Subcutaneous abdominal adipose tissue (tissue), 5 donors: Measurements from ENCODE around the gene CRYGB.

ENCODE experiments used
- H3K27ac ChIP-seq: one replicate; pipeline ENCODE4 v1.7.0; 2013; ENCODE audit warnings: low read depth, mild to moderate bottlenecking, inconsistent platforms, low read length, moderate library complexity
- H3K27me3 ChIP-seq, 5 donors: one replicate each; pipeline ENCODE4 v1.7.0; 2013; ENCODE audit warnings: low read length in 5 of 5, inconsistent platforms in 1 of 5; ENCODE audit not compliant: control insufficient read depth in 5 of 5, insufficient read depth in 4 of 5
- H3K36me3 ChIP-seq, 5 donors: one replicate each; pipeline ENCODE4 v1.7.0; 2013; ENCODE audit warnings: low read length in 5 of 5; ENCODE audit not compliant: control insufficient read depth in 5 of 5, insufficient read depth in 5 of 5
- H3K4me1 ChIP-seq, 5 donors: one replicate each; pipeline ENCODE4 v1.7.0; 2013; ENCODE audit warnings: low read length in 5 of 5, mild to moderate bottlenecking in 3 of 5, moderate library complexity in 1 of 5; ENCODE audit not compliant: control insufficient read depth in 5 of 5, insufficient read depth in 5 of 5
- H3K4me3 ChIP-seq, 5 donors: one replicate each; pipeline ENCODE4 v1.7.0; 2013; ENCODE audit warnings: low read length in 5 of 5, low read depth in 1 of 5
- H3K9ac ChIP-seq, 5 donors: one replicate each; pipeline ENCODE4 v1.7.0; 2013; ENCODE audit warnings: low read length in 5 of 5, mild to moderate bottlenecking in 4 of 5, moderate library complexity in 3 of 5
- H3K9me3 ChIP-seq, 5 donors: one replicate each; pipeline ENCODE4 v1.7.0; 2013; ENCODE audit warnings: low read length in 5 of 5; ENCODE audit not compliant: control insufficient read depth in 5 of 5
- donor health status: healthy.
- donor health status: healthy.
- donor health status: healthy.
- donor health status: healthy.
- donor health status: healthy.

Gene CRYGB

DNA sequence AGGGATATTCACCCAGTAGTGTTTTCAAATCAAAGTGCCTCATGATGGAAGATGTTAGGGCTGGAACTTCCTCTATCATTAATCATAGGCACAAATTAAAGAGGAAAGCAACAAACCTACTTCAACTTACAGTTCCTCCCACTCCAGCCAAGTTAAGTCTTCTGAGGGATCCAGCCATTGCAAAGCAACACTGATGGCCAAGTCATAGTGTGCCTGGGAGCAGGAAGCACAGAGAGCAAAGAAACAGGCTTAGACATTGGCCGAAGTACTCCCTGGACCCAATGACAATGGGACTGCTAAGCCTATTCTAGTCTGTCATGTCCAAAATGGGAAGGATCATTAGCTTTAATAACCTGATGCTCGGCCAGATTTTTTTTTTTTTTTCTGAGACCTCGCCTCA is 36.9 kb upstream of the CRYGB start:
- no peak overlapping the region for H3K4me3 ChIP-seq
- no peaks in the 10 kb centered on the region for H3K9me3 ChIP-seq
- no peak overlapping the region for H3K27ac ChIP-seq
- no peak overlapping the region for H3K9ac ChIP-seq
- H3K4me1 ChIP-seq = peaks cover 0 to 4% (median 0%) of the 10 kb centered on the region in 5 donors
- H3K36me3 ChIP-seq = no peaks in the 10 kb centered on the region
- H3K27me3 ChIP-seq = peaks cover 0 to 7% (median 0%) of the 10 kb centered on the region in 5 donors

DNA sequence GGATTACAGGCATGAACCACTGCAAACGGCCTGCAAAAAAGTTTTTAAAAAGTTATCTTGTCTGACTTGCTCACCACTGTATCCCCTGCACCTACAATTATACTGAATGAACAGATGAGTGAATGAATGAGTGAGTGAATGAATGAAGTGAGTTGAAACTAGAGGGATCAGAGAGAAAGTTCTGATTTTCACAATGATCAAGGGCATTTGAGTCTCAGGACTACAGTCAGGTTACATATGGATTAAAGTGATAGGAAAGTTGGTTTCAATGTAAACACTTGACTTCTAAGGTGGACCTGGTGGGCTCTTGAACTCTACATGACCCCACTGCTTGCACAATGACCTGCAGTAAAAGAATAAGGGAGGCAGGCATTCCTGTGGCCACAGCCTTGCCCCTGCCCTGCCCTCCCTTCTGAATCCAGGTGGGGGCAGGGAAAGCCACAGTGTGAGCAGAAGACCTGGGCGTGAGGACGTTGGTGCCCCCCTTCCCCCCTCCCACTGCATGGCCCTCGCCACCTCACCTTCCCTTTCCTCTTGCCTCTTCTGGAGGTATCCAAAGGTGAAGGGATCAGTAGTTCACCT is 33.2 kb upstream of the CRYGB start:
- no peak overlapping the region for H3K9ac ChIP-seq
- no peak overlapping the region for H3K4me3 ChIP-seq
- H3K27me3 ChIP-seq = no peaks in the 10 kb centered on the region
- no peaks in the 10 kb centered on the region for H3K9me3 ChIP-seq
- H3K36me3 ChIP-seq = no peaks in the 10 kb centered on the region
- peaks cover 0 to 9% (median 7%) of the 10 kb centered on the region in 5 donors for H3K4me1 ChIP-seq
- H3K27ac ChIP-seq = no peak overlapping the region

DNA sequence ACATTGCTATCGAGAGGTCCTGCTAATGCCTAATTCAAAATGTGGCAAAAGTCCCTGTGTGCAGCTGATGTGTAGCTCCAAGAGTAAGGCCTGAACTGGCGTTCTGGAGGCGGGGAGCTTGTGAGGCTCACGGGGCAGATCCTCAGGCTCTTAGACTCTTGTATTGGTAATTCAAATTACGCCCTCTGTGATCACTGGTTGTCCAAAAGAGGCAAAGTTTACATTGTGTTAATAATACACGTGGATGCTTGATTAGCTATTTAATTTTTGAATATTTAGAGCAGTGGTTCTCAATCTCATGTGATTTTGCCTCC is 29.8 kb upstream of the CRYGB start:
- Histone ChIP-seq H3K27me3 (no peaks in the 10 kb centered on the region), H3K4me3 (no peak overlapping the region), H3K9me3 (no peaks in the 10 kb centered on the region), H3K36me3 (no peaks in the 10 kb centered on the region), H3K4me1 (peaks cover 0 to 9% (median 7%) of the 10 kb centered on the region in 5 donors), H3K27ac (no peak overlapping the region), H3K9ac (no peak overlapping the region)

DNA sequence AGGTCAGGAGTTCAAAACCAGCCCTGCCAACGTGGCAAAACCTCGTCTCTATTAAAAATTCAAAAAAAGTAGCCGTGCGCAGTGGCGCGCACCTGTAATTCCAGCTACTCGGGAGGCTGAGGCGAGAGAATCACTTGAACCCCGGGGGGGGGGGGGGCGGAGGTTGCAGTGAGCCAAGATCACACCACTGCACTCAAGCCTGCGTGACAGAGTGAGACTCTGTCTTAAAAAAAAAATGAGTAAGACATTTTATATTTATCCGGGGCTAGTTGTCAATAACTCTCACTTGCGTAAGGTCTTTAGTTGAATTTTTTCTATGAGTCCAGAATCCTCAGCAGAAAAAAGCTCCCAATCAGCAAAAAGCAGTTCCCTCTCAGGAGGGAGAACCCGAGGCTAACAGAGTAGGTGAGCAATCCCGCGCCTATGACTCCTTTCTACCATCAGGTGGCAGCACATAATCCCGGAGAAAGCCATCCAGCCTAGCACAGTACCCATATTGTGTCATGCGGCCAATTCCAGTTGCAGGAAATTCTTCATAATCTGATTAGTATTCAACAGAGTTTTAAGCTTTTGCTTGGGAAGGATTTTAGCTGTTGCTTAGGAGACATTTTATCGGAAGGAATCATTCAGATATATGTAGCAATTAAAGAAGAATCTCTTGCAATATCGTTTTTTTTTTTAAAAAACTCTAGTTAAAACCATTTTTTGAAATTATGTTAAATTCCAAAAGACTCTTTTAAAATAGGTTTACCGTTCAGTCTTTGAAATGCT is 29.3 kb upstream of the CRYGB start:
- no peak overlapping the region for H3K9ac ChIP-seq
- no peaks in the 10 kb centered on the region for H3K9me3 ChIP-seq
- no peaks in the 10 kb centered on the region for H3K27me3 ChIP-seq
- H3K36me3 ChIP-seq = no peaks in the 10 kb centered on the region
- H3K4me3 ChIP-seq = no peak overlapping the region
- H3K4me1 ChIP-seq = peaks cover 0 to 9% (median 7%) of the 10 kb centered on the region in 5 donors
- no peak overlapping the region for H3K27ac ChIP-seq

DNA sequence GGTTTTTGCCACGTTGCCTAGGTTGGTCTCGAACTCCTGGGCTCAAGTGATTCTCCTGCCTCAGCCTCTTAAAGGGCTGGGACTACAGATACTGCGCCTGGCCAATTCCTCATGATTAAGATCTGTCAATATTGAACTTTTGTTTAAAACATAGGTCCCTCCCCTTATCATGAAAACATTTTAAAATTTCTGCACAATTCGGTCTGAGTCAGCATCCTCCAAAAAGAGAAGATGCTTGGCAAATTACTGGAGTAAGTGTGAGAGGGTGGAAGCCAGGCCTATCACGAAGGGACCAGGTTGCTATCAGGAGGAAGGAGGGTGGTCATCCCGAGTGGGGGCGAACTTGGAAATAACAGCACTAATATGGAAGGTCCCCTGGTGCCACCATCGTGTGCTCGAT is 28.2 kb upstream of the CRYGB start:
- no peaks in the 10 kb centered on the region for H3K36me3 ChIP-seq
- peaks cover 0 to 9% (median 7%) of the 10 kb centered on the region in 5 donors for H3K4me1 ChIP-seq
- H3K27ac ChIP-seq = no peak overlapping the region
- no peaks in the 10 kb centered on the region for H3K27me3 ChIP-seq
- no peak overlapping the region for H3K4me3 ChIP-seq
- no peaks in the 10 kb centered on the region for H3K9me3 ChIP-seq
- H3K9ac ChIP-seq = no peak overlapping the region

DNA sequence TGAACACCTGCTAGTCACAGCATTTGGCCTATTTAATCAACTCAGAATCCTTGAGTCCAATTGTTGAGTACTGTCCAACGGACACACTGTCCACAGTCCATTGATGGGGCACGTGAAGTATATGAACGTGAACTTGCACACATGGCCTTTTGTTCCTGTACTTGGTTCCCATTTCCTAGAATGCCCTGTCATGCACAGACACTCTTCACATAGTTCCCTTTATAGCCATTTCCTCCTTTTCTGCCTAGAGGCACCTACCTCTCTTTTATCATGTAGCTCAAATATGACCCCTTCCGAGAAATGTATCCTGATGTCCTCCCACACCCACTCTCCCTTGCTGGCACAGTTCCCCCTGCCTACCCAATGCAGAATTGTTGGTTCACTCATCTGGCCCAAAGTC is 26.2 kb upstream of the CRYGB start:
- peaks cover 0 to 9% (median 7%) of the 10 kb centered on the region in 5 donors for H3K4me1 ChIP-seq
- no peaks in the 10 kb centered on the region for H3K36me3 ChIP-seq
- H3K27me3 ChIP-seq = no peaks in the 10 kb centered on the region
- no peak overlapping the region for H3K9ac ChIP-seq
- no peak overlapping the region for H3K27ac ChIP-seq
- H3K4me3 ChIP-seq = no peak overlapping the region
- no peaks in the 10 kb centered on the region for H3K9me3 ChIP-seq

DNA sequence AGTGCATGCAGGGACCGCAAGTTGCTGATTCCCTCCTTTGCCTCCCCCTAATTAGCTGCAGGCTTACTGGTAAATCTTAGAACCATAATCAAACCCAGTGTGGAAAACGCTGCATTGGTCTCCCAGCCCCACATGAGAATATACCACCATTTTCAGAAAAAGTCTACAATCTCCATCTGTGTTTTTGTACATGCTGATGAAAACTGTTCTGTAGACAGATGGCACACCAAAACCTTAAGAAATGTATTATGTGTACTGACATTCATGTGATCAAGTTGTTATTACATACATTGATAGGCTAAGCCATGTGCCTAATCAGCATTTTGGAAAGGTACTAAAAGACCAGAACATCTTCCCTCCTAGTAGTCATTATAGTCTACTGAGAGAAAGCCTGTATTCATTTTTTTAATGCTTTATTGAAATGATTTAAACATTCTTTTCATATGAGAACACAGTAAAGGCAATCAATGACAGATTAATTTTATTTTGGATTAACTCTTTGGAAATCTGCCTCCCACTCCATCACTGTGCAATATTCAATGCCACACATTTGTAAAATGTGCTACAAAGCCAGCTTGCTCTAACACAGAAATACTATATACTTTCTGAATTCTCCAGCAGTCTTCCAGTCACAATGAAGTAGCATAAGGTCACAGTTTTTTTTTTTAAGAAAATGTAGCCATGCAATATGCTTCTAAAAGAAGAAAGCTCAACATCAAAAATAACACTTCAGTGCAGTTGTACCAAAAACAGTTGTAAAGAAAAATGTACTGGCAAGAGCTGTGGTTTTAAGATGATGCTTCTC is 19.2 kb upstream of the CRYGB start:
- H3K27me3 ChIP-seq = peaks cover 0 to 6% (median 0%) of the 10 kb centered on the region in 5 donors
- H3K36me3 ChIP-seq = no peaks in the 10 kb centered on the region
- H3K4me1 ChIP-seq = no peaks in the 10 kb centered on the region
- H3K9me3 ChIP-seq = no peaks in the 10 kb centered on the region
- H3K9ac ChIP-seq = no peak overlapping the region
- H3K4me3 ChIP-seq = no peak overlapping the region
- no peak overlapping the region for H3K27ac ChIP-seq

DNA sequence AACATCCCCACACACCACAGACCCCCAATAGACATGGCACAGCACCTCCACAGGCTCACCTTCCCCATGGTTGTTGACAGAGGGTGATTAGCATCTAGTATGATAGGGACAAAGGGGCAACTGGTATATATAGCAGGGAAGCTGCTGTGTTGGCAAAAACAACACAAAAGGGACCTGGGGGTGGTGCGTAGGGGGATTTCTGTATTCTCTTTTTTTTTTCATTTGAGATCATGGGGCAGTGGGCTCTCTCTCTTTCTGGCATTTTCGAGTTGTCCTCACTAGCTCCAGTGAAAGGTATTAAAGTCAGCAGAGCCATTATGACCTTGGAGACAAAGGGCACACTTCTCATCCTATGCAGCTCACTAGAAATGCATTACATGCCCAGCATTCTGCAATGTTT is 17.5 kb upstream of the CRYGB start, which contains the start of gene CRYGA:
Gene CRYGA, minus strand, starts transcription at position 101 of the 400 bp plus-strand sequence. Its CDS starts 33 bp downstream, at position 68.
- no peaks in the 10 kb centered on the region for H3K36me3 ChIP-seq
- no peaks in the 10 kb centered on the region for H3K9me3 ChIP-seq
- no peak within 1 kb of the TSS for H3K9ac ChIP-seq
- H3K27me3 ChIP-seq = peaks cover 0 to 6% (median 0%) of the 10 kb centered on the region in 5 donors
- H3K4me1 ChIP-seq = no peaks in the 10 kb centered on the region
- no peak within 1 kb of the TSS for H3K4me3 ChIP-seq
- H3K27ac ChIP-seq = no peak within 1 kb of the TSS

DNA sequence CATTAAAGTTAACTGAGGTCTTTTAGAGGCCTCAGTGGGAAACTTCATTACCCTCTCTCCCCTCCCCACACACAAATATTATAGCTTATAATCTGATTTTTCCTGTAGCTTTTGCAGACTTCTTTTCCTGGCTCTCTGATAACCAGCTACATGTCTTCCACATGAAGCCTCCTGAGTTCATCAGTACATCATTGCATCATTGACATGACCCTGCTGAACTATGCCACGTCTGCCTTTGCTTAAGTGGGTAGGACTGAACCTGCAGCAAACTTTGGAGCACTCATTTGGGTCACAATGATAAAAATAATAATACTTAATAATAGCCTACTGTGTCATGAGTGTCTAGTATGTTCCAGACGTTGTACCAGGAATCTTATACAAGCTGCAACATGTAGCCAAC is 10.5 kb upstream of the CRYGB start:
- Histone ChIP-seq H3K36me3 (no peaks in the 10 kb centered on the region), H3K27me3 (no peaks in the 10 kb centered on the region), H3K4me1 (no peaks in the 10 kb centered on the region), H3K4me3 (no peak overlapping the region), H3K27ac (no peak overlapping the region), H3K9me3 (peaks cover 0 to 2% (median 0%) of the 10 kb centered on the region in 5 donors), H3K9ac (no peak overlapping the region)

DNA sequence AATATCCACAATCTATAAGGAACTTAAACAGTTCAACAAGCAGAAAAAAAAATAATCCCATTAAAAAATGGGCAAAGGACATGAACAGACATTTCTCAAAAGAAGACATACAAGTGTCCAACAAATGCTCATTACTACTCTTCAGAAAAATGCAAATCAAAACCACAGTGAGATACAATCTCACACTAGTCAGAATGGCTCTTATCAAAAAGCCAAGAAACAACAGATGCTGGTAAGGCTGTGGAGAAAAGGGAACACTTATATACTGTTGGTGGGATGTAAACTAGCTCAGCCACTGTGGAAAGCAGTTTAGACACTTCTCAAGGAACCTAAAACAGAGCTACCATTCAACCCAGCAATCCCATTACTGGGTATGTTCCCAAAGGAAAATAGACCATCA is 7.2 kb upstream of the CRYGB start:
- Histone ChIP-seq H3K9me3 (peaks cover 0 to 4% (median 0%) of the 10 kb centered on the region in 5 donors), H3K27me3 (no peaks in the 10 kb centered on the region), H3K27ac (no peak overlapping the region), H3K9ac (no peak overlapping the region), H3K36me3 (no peaks in the 10 kb centered on the region), H3K4me3 (no peak overlapping the region), H3K4me1 (peaks cover 0 to 1% (median 0%) of the 10 kb centered on the region in 5 donors)
